KMS-11 (cell line): ENCODE data around the gene PPP6C.

Experiments
- H2AFZ ChIP-seq: fragments of 200-600 bp; sonication (generic); 2 replicates; pipeline ENCODE4 v1.6.1; 2016; ENCODE audit warnings: antibody characterized with exemption, mixed run types, low read depth
- H3K27ac ChIP-seq: fragments of 200-600 bp; sonication (generic); 2 replicates; pipeline ENCODE4 v1.6.1; 2016; ENCODE audit warnings: mild to moderate bottlenecking, mixed run types
- H3K27me3 ChIP-seq: fragments of 200-600 bp; sonication (generic); 2 replicates; pipeline ENCODE4 v1.6.1; 2017; ENCODE audit warnings: mild to moderate bottlenecking, low read depth, mixed run types, moderate library complexity; ENCODE audit not compliant: insufficient read depth
- H3K36me3 ChIP-seq: fragments of 200-600 bp; sonication (generic); 2 replicates; pipeline ENCODE4 v1.6.1; 2017; ENCODE audit warnings: mild to moderate bottlenecking, mixed run types; ENCODE audit not compliant: insufficient read depth
- H3K4me1 ChIP-seq: fragments of 200-600 bp; sonication (generic); 2 replicates; pipeline ENCODE4 v1.6.1; 2016; ENCODE audit warnings: mild to moderate bottlenecking, low read depth, mixed run types; ENCODE audit not compliant: poor library complexity, severe bottlenecking
- H3K4me2 ChIP-seq: fragments of 200-600 bp; sonication (generic); 2 replicates; pipeline ENCODE4 v1.7.0; 2016; ENCODE audit warnings: mild to moderate bottlenecking, mixed run types
- H3K4me3 ChIP-seq: fragments of 200-600 bp; sonication (generic); IDR thresholded peaks from 2 replicates; pipeline ENCODE4 v1.6.1; 2017; ENCODE audit warnings: low read depth, low read length, mixed read lengths; ENCODE audit not compliant: insufficient read depth
- H3K79me2 ChIP-seq: fragments of 200-600 bp; sonication (generic); 2 replicates; pipeline ENCODE4 v1.6.1; 2016; ENCODE audit warnings: low read depth, mixed run types; ENCODE audit not compliant: insufficient read depth
- H3K9ac ChIP-seq: fragments of 200-600 bp; sonication (generic); 2 replicates; pipeline ENCODE4 v1.6.1; 2016; ENCODE audit warnings: mild to moderate bottlenecking, mixed run types
- H4K20me1 ChIP-seq: fragments of 200-600 bp; sonication (generic); 2 replicates; pipeline ENCODE4 v1.6.1; 2016; ENCODE audit warnings: mild to moderate bottlenecking, mixed run types; ENCODE audit not compliant: insufficient read depth
- TF ChIP-seq, protein P1 (sequence below): fragments of 200-600 bp; sonication (generic); conservative IDR thresholded peaks from 2 replicates; pipeline ENCODE4 v1.6.1; 2017; ENCODE audit warnings: low read depth, mild to moderate bottlenecking, antibody characterized with exemption, low read length, moderate library complexity, mixed read lengths

PPP6C gene

DNA sequence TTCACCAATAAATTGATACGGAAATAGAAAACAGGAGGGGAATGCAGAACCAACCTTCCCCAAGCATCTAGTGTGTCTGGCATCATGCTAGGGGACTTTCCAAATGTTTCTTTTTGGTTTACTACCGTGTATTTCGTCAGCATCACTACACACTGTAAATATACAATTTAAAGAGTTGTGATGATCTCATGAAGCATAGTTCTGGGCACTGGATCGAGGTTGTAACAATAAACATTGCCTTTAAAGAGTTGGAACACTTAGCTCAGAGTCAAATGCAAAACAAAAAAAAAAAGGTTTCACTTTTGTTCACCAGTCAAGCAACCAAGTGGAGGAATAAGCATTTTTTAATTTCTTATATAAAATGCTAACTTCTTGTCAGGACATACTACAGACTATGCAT, 43.4 kb downstream of the PPP6C start:
- Histone ChIP-seq H2AFZ (no peak overlapping the region), H3K79me2 (no peaks in the 10 kb centered on the region), H3K27ac (peak overlapping the region; percentile 26; the same call in 1 of the 2 replicates), H3K4me1 (peaks cover 42% of the 10 kb centered on the region), H4K20me1 (no peaks in the 10 kb centered on the region), H3K36me3 (no peaks in the 10 kb centered on the region), H3K9ac (peak overlapping the region; percentile 4; the same call in 1 of the 2 replicates), H3K27me3 (no peaks in the 10 kb centered on the region), H3K4me2 (peak overlapping the region; percentile 42), H3K4me3 (no peak overlapping the region)
- TF ChIP-seq, protein P1, sequence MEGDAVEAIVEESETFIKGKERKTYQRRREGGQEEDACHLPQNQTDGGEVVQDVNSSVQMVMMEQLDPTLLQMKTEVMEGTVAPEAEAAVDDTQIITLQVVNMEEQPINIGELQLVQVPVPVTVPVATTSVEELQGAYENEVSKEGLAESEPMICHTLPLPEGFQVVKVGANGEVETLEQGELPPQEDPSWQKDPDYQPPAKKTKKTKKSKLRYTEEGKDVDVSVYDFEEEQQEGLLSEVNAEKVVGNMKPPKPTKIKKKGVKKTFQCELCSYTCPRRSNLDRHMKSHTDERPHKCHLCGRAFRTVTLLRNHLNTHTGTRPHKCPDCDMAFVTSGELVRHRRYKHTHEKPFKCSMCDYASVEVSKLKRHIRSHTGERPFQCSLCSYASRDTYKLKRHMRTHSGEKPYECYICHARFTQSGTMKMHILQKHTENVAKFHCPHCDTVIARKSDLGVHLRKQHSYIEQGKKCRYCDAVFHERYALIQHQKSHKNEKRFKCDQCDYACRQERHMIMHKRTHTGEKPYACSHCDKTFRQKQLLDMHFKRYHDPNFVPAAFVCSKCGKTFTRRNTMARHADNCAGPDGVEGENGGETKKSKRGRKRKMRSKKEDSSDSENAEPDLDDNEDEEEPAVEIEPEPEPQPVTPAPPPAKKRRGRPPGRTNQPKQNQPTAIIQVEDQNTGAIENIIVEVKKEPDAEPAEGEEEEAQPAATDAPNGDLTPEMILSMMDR, result no peak

GRCh38 chr9:125145425-125145824, 44.2 kb downstream of the PPP6C start:
- H3K4me1 ChIP-seq, result peaks cover 42% of the 10 kb centered on the region
- no peak overlapping the region for H3K9ac ChIP-seq
- no peaks in the 10 kb centered on the region for H4K20me1 ChIP-seq
- no peaks in the 10 kb centered on the region for H3K79me2 ChIP-seq
- TF ChIP-seq, protein P1, result no peak
- no peak overlapping the region for H3K4me3 ChIP-seq
- H3K27me3 ChIP-seq, result no peaks in the 10 kb centered on the region
- no peak overlapping the region for H3K27ac ChIP-seq
- no peak overlapping the region; the same call in 1 of the 2 replicates for H3K4me2 ChIP-seq
- H2AFZ ChIP-seq, result no peak overlapping the region
- no peaks in the 10 kb centered on the region for H3K36me3 ChIP-seq

DNA sequence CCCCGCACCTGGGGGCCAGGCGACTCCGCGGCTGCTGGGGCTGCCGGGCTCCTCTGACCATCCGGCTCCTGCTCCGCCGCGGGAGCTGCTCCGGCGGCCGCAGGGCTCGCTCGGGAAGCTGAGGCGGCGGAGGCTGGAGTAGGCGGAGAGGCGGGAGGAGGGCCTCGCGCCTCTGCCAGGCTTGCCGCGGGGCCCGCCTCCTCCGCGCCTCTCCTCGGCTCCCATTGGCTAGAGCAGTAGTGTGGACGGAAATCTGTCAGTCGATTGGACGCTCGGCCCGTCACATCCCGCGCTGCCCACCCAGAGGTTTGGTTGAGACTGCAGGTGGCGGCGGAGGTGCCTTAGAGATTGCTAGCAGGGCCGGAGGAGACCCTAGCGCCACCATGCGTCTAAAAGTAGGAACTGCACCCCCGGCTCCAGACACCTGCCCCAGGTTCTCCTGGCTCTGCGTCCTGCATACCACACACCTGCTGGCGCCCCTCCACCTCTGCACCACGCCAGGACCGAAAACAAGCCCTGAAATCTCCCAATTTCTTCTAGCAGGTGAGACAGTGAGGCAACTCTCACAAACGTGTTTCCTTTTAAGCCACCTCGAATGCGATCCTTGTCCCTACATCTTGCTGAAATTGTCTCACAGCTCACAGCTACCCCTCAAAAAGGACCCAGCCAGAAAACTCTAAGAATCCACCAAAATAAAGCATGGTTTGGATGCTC, 46.1 kb downstream of the PPP6C start, which contains the start of gene SCAI:
TSS of gene SCAI (minus strand) at position 152 of the 714 bp plus-strand sequence. CDS start at position 61, 91 bp downstream.
- no peaks in the 10 kb centered on the region for H4K20me1 ChIP-seq
- no peak within 1 kb of the TSS for H3K4me3 ChIP-seq
- no peaks in the 10 kb centered on the region for H3K36me3 ChIP-seq
- H3K79me2 ChIP-seq, result no peaks in the 10 kb centered on the region; the same call in 1 of the 2 replicates
- H3K4me1 ChIP-seq, result peaks cover 41% of the 10 kb centered on the region
- TF ChIP-seq, protein P1, result peak; percentile 96
- peak within 1 kb of the TSS; percentile 19; the same call in 1 of the 2 replicates for H2AFZ ChIP-seq
- H3K27ac ChIP-seq, result no peak within 1 kb of the TSS
- H3K27me3 ChIP-seq, result no peaks in the 10 kb centered on the region
- H3K9ac ChIP-seq, result peak within 1 kb of the TSS; percentile 19; the same call in 1 of the 2 replicates
- H3K4me2 ChIP-seq, result peak within 1 kb of the TSS; percentile 71

DNA sequence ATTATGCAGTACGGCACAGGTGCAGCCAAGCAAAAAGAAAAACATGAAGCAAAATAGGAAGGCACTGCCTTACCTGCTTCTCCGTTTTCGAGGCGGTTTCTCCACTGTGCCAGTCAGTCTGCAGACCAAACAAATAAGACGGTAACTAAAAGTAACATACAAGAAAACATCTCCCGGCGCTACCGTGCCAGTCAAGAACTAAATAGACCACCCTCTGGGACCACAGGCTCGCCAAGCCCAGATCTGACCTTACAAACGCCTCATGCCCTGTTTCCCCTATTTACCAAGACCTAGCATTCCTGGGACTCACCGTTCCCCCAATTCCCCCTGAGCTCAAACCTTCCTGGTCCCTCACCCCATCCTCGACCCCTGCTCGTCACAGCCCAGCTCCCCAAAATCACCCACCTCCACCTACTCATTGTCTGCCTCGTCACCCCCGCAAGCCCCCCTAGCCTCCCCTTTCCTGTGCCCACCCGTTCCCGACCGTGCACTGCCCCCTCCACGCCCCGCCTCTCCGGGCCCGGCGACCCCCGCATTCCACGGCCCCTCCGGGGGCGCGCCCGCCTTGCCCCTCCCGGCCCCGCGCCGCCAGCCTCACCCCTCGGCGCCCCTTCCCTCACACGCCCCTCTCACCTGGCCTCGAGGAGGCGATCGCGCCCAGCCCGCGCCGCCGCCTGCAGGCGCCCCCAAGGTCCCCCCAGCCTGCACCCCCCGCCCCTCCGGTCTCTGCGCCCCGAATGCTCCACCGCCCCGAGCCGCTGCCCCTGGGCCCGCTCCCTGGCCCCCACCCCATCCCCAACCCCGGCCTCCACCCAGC, 46.8 kb downstream of the PPP6C start:
- peak overlapping the region; percentile 19; the same call in 1 of the 2 replicates for H3K9ac ChIP-seq
- TF ChIP-seq, protein P1, result no peak
- peaks cover 33% of the 10 kb centered on the region for H3K4me1 ChIP-seq
- peak overlapping the region; percentile 19; the same call in 1 of the 2 replicates for H2AFZ ChIP-seq
- H3K4me2 ChIP-seq, result peak overlapping the region; percentile 71
- H4K20me1 ChIP-seq, result no peaks in the 10 kb centered on the region
- no peaks in the 10 kb centered on the region for H3K27me3 ChIP-seq
- no peaks in the 10 kb centered on the region; the same call in 1 of the 2 replicates for H3K79me2 ChIP-seq
- H3K36me3 ChIP-seq, result no peaks in the 10 kb centered on the region
- H3K4me3 ChIP-seq, result no peak overlapping the region
- no peak overlapping the region for H3K27ac ChIP-seq
